GM18909 (cell line): ENCODE results near the gene PHF8.
A peak's percentile ranks its signal among the peaks of the same experiment; 100 is the strongest.

Experiments used
- ATAC-seq: cut with Tn5 transposase; IDR thresholded peaks from one replicate; pipeline ENCODE4 v1.9.1; 2021; ENCODE audit warnings: mild to moderate bottlenecking; ENCODE audit not compliant: unreplicated experiment, poor library complexity

The PHF8 gene

DNA sequence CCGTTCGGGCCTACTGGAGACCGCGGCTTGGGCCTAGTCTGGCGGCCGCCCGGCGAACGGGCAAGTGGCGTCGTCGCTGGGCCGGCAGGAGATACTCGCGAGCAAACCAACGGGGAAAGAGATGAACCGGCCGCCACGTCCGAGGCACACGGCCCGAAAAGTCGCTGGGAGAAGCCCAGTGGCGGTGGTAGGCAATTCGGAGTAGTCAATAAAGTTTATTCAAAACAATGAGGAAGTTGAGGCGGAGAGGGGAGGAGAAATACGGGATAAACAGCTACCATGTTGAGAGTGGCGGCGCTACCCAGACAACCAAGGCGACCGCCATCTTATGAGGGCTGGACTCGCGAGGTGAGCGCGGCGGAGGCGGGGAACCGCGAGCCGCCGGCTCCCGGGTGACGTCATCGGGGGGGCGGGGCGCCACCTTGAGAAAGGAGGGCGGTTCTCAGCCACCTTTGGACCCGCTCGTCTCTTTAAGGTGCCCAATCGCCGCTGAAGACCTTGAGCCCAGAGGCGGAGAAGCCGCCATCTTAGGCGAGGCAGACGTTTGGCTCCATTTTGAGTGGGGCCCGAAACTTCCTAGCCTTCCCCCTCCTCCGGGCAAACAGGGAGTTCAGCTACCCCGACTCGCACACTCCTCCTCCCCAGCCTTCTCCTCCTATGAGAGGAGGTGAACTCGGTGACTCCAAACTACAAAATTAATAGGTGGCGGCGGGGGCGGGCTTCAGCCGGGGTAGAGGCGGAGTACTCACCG lies at the start of gene PHF8:
TSS of gene PHF8 (minus strand) at position 348 of the 751 bp plus-strand sequence. CDS start 1,745 bp downstream, outside the sequence.
- peak; percentile 84 for ATAC-seq

DNA sequence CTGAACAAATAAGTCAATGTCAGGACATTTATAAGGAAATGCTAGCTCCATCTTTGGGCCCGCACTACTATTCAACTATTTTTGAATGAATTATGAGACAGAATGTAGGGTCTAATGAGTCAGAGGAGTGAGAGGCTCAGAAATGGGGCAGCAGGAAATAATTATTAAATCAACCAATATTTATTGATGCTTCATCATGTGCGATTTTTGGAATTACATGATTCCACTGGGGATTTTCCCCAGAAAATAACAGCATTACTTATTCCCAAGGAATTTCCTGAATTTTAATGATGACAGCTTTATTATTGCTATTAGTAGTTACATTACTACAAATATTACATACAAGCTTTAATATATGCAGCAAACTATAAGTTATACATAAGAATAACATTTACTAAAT lies 49.3 kb upstream of the PHF8 start:
- ATAC-seq = no peak

GRCh38 chrX:54093159-54093558 lies 48.9 kb upstream of the PHF8 start:
- no peak for ATAC-seq

DNA sequence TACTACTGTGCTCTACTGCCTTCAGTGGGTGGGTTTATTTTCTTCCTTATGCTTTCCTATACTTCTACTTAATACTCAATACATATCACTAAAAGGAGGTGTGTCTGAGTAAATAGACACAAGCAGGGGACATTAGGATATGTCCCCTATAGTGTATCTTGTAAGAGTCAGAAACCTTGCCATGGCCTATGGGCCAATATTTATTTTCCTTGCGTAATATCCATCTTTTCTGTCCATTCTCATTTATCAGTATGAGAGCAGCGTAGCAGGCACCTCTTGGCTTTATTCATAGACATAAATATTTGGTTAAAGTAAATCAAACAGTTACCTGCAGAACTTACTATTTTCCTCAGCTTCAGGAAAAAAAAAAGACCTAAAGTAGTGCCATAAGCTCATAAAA lies 46.6 kb upstream of the PHF8 start:
- ATAC-seq = no peak

GRCh38 chrX:54089191-54089590 lies 44.9 kb upstream of the PHF8 start:
- no peak for ATAC-seq

GRCh38 chrX:54087661-54088060 lies 43.4 kb upstream of the PHF8 start:
- ATAC-seq = no peak

DNA sequence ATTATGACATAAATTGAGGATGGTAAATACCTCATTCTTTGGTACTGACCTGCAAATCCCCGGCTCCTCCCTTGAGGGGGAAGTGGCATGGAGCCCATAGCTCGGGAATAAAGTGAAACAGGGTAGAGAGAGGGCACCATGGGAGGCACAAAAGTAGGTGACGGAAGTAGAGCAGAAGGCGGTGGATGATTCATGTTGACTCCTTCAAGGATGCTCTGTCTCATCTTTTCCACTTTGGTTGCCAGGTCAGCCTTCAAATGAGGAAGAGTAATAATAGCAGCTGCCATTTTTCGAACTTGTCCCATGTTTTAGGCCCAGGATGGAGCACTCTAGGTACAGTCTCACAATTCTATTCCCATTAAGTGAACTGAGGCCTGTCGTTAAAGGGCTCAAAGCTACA lies 41.4 kb upstream of the PHF8 start:
- ATAC-seq = no peak

DNA sequence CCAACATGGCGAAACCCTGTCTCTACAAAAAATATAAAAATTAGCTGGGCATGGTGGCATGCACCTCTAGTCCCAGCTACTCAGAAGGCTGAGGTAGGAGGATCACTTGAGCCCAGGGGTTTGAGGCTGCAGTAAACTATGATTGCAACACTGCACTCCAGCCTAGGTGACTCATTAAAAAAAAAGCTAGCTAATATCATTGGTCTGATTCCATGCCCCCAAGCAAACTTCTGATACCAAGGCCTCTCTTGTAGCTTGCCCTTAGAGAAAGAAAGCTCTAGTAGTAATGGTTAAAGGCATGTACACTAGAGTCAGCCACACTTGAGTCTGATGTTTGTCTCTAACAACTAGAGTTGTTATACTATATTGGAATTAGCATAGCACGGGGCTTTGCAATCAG lies 32.6 kb upstream of the PHF8 start:
- ATAC-seq = no peak

DNA sequence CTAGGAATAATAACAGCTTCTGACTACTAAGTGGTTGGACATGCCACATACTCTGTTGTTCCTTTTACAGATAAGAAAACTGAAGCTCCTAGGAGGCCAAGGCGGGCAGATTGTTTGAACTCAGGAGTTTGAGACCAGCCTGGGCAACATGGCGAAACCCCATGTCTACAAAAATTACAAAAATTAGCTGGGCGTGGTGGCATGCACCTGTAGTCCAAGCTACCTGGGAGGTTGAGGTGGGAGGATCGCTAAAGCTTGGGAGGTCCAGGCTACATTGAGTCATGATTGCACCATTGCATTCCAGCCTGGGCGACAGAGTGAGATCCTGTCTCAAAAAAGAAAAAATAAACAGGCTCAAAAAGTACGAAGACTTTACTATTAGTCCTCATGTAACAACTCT lies 30.6 kb upstream of the PHF8 start:
- ATAC-seq = no peak

- no peak for ATAC-seq
Observed at GRCh38 chrX:54067766-54068165, 23.5 kb upstream of the PHF8 start.

DNA sequence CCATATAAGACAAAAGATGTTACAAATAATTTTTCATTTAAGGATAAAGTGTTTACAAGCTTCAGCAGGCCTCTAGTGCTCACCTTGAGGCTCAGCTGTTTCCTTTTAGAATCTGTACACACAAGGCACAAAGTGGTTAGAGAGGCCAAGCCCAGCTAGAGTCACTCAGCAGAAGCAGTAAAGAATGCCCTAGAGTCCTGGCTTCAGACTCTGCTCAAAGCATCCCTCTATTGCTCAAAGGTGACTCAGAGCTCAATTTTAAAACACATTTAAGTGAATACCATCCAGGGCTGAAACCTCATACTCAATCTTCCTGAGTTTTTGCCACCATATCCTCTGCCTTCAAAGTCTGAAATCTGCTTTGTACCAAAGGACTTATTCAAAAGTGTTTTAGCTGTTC lies 22.6 kb upstream of the PHF8 start:
- no peak for ATAC-seq

DNA sequence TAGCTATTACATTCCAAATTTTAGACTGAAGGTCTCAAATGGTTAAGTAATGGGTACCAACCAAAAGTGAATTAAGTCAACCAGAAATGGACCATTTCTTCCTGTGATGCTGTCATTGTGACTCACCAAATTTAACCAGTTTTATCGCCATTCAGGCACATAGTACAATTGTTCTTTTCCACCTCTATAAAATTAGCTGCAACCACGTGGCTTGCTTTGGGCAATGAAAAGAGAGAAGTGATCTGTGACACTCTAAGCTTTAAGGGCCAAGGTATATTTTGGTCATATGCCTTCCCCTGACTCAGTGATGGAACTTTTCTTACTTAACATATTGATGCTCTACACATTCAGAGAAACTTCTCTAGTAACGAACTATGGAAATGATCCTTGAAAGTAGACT lies 20.3 kb upstream of the PHF8 start:
- ATAC-seq = no peak

DNA sequence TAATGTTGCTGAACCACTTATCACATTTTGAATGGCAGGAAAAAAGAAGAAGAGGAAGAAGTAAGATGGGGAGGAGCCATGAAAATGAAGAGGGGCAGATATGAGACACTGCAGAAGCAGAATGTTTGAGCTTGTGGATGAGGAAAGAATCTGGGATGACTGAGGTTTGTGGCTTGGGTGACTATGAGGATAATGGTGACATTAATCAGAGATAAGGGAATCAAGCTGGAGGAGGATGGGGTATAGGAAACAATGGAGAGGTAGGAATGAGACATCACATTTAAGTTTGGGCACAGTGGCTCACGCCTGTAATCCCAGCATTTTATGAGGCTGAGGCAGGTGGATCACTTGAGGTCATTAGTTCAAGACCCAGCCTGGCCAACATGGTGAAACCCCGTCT lies 19.1 kb upstream of the PHF8 start:
- ATAC-seq = no peak

DNA sequence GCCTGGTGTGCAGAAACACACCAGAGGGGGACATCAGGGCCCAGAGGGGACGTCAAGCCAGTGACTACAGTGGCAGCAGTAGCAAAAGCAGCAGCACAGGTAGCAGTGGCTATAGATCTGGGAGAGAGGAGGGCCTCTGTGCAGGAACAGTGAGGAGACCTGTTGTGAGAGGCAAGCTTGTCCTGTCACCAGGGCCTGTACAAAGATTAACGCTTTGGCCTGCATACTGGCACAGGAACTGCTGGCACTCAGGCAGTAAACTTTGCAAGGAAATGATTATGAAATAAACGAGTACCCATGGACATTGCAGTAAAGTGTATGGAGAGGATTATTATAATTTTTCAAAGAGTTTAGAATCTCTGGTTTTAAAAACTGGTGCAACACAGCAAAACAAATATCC lies 5.5 kb upstream of the PHF8 start:
- ATAC-seq = no peak

DNA sequence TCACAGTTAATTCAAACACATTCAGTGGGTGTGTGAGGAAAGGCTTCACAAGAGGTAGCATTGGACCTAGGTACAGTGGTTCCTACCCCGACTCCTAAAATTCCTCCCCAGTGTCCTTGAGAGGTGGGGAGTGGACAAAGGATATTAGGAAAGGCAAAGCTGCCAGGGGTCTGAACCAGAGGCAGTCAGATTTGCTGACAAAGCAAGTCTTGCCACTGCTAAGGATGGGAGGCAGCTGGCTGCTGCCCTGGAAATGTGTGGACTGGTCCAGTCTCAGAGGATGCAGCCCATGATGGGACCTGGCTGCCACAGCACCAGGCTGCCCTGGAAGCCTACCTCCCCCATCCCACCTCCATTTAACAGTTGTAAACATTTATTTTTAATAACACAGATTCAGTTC lies 4.1 kb upstream of the PHF8 start:
- ATAC-seq = no peak

DNA sequence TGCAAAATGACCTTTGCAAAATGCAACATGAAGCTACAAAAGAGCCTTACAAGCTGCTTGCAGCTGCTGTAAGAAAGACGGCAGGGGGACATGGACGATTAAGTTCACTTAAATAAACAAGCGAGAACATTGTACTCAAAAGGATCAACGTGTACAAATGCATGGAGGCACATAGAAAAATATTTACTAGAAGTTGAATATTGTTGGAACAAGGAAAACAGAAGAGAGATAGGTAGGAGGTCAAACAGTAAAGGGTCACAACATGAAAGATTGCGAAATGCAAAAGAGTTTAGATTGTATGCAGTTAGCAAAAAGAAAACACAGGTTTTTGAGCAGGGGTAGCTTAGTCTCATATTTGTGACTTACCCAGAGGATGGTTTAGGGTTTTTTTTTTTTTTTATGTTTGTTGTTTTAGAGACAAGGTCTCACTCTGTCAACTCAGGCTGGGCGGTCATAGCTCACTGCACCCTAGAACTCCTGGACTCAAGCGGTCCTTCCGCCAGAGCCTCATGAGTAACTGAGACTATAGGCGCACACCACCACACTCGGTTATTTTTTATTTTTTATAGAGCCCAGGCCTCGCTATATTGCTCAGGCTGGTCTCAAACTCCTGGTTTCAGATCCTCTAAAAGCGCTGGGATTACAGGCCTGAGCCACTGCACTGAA lies 1.4 kb upstream of the PHF8 start:
- ATAC-seq = no peak

- ATAC-seq = no peak
Observed at GRCh38 chrX:54044877-54045338, 635 bp upstream of the PHF8 start.

GRCh38 chrX:54043541-54044125 lies 640 bp downstream of the PHF8 start:
- ATAC-seq = peak; percentile 25

GRCh38 chrX:54043056-54043455 lies 1.2 kb downstream of the PHF8 start:
- ATAC-seq = no peak

DNA sequence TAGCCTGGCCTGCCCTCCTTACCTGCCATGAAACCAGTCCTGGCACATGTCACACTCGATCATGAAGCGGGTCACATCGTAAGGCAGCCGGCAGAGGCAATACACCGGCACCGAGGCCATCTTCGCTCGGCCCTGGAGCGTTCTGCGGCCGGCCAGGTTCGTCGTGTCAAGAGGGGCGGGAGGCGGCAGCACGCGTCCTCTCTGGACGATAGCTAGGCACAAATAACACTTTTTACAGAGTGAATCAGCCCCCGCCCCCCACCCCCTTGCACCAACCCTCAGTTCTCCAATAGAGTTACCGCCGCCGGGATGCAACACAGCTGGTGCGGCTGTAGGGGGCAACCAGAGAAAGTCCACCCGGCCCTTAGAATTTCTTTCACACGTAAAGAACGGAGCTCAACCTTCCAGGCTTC lies 1.7 kb downstream of the PHF8 start:
- ATAC-seq = no peak

- ATAC-seq = no peak
Observed at GRCh38 chrX:54030329-54030728, 13.9 kb downstream of the PHF8 start.
